Measurements from ENCODE around the gene HERC5.

- no peak for TF ChIP-seq CTCF (IDR thresholded peaks at IDR 0.05)
- no peak for TF ChIP-seq POLR2A (IDR thresholded peaks at IDR 0.05)
These were observed 1.3 kb downstream of the HERC5 start for GRCh38 chr4:88458104-88458740.
